CD4-positive, alpha-beta memory T cell (primary cell): ENCODE data around the gene FRMD4A. TPM values are rescaled to one million over a fixed set of nuclear protein-coding genes. Genes with fewer than 3 reads are reported as not detected.

Source experiments
- CTCF ChIA-PET: fragments of 350-600 bp; sonication (Branson Sonifier 250); formaldehyde crosslinking; loops from one replicate; lab custom pipeline; 2021; ENCODE audit warnings: inconsistent platforms; ENCODE audit not compliant: partially characterized antibody; lab: Charles Lee
- POLR2A ChIA-PET: fragments of 350-600 bp; sonication (Branson Sonifier 250); formaldehyde crosslinking; loops from one replicate; lab custom pipeline; 2021; ENCODE audit not compliant: partially characterized antibody; lab: Charles Lee
- DNase-seq, 5 donors: peaks; one replicate each; pipeline versions ENCODE4 v3.0.0 to v3.0.0-alpha.2; 2020 to 2022; ENCODE audit warnings: mixed read lengths in 1 of 5
- H3K27ac ChIP-seq: one replicate; pipeline ENCODE4 v1.7.0; 2013; ENCODE audit warnings: low read depth, low read length
- H3K27me3 ChIP-seq: 2 replicates; pipeline ENCODE4 v1.7.0; 2013; ENCODE audit warnings: mild to moderate bottlenecking, low read length, moderate library complexity; ENCODE audit not compliant: insufficient read depth
- H3K36me3 ChIP-seq: 2 replicates; pipeline ENCODE4 v1.7.0; 2013; ENCODE audit warnings: mild to moderate bottlenecking, low read length, moderate library complexity; ENCODE audit not compliant: insufficient read depth
- H3K4me1 ChIP-seq: 2 replicates; pipeline ENCODE4 v1.7.0; 2013; ENCODE audit warnings: mild to moderate bottlenecking, low read length, moderate library complexity; ENCODE audit not compliant: insufficient read depth
- H3K4me3 ChIP-seq, 2 donors: one replicate each; pipeline ENCODE4 v1.7.0; 2013; ENCODE audit warnings: low read length in 2 of 2, mild to moderate bottlenecking in 1 of 2
- H3K9me3 ChIP-seq, 2 donors: one replicate each; pipeline ENCODE4 v1.7.0; 2013; ENCODE audit warnings: low read length in 2 of 2, control low read depth in 1 of 2; ENCODE audit not compliant: control insufficient read depth in 1 of 2
- H3K27ac Mint-ChIP-seq, 7 donors: one replicate each; pipeline ENCODE4 v1.8.0; 2020 to 2021; ENCODE audit warnings: mixed read lengths in 7 of 7, mild to moderate bottlenecking in 6 of 7, inconsistent platforms in 3 of 7, moderate library complexity in 3 of 7
- H3K27me3 Mint-ChIP-seq, 2 donors: one replicate each; pipeline ENCODE4 v1.8.0; 2020 to 2021; ENCODE audit warnings: mixed read lengths in 2 of 2
- H3K36me3 Mint-ChIP-seq, 2 donors: one replicate each; pipeline ENCODE4 v1.8.0; 2020 to 2021; ENCODE audit warnings: mixed read lengths in 2 of 2, inconsistent platforms in 1 of 2, mild to moderate bottlenecking in 1 of 2
- H3K4me1 Mint-ChIP-seq, 4 donors: one replicate each; pipeline ENCODE4 v1.8.0; 2020 to 2021; ENCODE audit warnings: mixed read lengths in 4 of 4, mild to moderate bottlenecking in 1 of 4
- H3K4me3 Mint-ChIP-seq, 8 donors: one replicate each; pipeline ENCODE4 v1.8.0; 2020 to 2021; ENCODE audit warnings: mixed read lengths in 8 of 8, mild to moderate bottlenecking in 7 of 8, moderate library complexity in 6 of 8, inconsistent platforms in 3 of 8
- H3K9me3 Mint-ChIP-seq, 8 donors: one replicate each; pipeline ENCODE4 v1.8.0; 2020 to 2021; ENCODE audit warnings: mixed read lengths in 8 of 8, mild to moderate bottlenecking in 5 of 8, inconsistent platforms in 3 of 8, moderate library complexity in 1 of 8
- intact Hi-C: fragments of 100-400 bp; cut with micrococcal nuclease; formaldehyde crosslinking; loops from one replicate; pipeline ENCODE4 v1.15.1; 2023
- polyA plus RNA-seq, 2 donors: library from polyadenylated mRNA; unstranded; fragments of 300-500 nt; fragmentation: Illumina TruSeq; gene quantifications; one replicate each; pipeline ENCODE4 v1.2.3, GENCODE V29; 2021
- total RNA-seq, 2 experiments: library from RNA; stranded (reverse); gene quantifications; one replicate each; pipeline ENCODE4 v1.2.3, GENCODE V29; 2021

Gene FRMD4A
- total and polyA plus RNA-seq, 4 experiments from 2014 or later: 0.89 to 2.4 (median 1.9) TPM; not detected in 1

DNA sequence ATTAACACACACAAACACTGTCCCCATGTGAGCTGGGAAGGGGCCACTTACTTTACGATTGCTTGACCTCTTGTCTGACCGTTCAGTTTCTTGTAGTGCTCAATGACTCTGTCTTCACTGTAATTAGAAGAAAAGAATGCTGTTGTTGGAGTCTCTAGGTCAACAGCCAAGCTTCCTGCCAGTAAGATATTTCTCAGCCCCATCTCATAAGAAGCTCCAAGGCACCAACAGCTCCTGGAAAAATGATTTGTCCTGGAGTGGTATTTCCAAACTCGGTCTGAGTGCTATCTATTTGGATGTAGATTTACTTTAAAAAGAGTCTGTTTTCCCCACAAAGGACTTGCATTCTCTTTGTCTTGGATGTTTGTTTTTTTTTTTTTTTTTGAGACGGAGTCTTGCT is 590.3 kb downstream of the FRMD4A start:
- H3K9me3 Mint-ChIP-seq: no peaks in the 10 kb centered on the region
- intact Hi-C loops: no loop called here
- no peak overlapping the region for H3K4me3 Mint-ChIP-seq
- CTCF ChIA-PET: interaction anchor here (0.7 kb wide), 1 partner anchor 647 kb away, joined by 4 read pairs; no protein-coding TSS in a partner anchor
- no peak overlapping the region for H3K27ac ChIP-seq
- no peak for DNase-seq
- H3K4me1 Mint-ChIP-seq: no peaks in the 10 kb centered on the region
- H3K9me3 ChIP-seq: no peaks in the 10 kb centered on the region
- H3K27me3 ChIP-seq: no peaks in the 10 kb centered on the region
- H3K36me3 Mint-ChIP-seq: no peaks in the 10 kb centered on the region
- no peak overlapping the region for H3K4me3 ChIP-seq
- no peaks in the 10 kb centered on the region for H3K4me1 ChIP-seq
- no peaks in the 10 kb centered on the region for H3K36me3 ChIP-seq
- POLR2A ChIA-PET: no interaction called here
- H3K27ac Mint-ChIP-seq: no peak overlapping the region
- H3K27me3 Mint-ChIP-seq: peaks cover 15 to 17% of the 10 kb centered on the region in 2 donors

- H3K27ac Mint-ChIP-seq: no peak overlapping the region
- H3K27me3 ChIP-seq: no peaks in the 10 kb centered on the region
- H3K4me1 Mint-ChIP-seq: no peaks in the 10 kb centered on the region
- H3K27ac ChIP-seq: no peak overlapping the region
- no peaks in the 10 kb centered on the region for H3K36me3 ChIP-seq
- intact Hi-C loops: no loop called here
- ChIA-PET CTCF (no interaction called here), POLR2A (no interaction called here)
- H3K27me3 Mint-ChIP-seq: peaks cover 10 to 14% of the 10 kb centered on the region in 2 donors
- DNase-seq: no peak
- H3K4me3 ChIP-seq: no peak overlapping the region
- H3K4me1 ChIP-seq: no peaks in the 10 kb centered on the region
- no peaks in the 10 kb centered on the region for H3K9me3 ChIP-seq
- no peaks in the 10 kb centered on the region for H3K36me3 Mint-ChIP-seq
- H3K4me3 Mint-ChIP-seq: no peak overlapping the region
- H3K9me3 Mint-ChIP-seq: no peaks in the 10 kb centered on the region
These were observed 591.5 kb downstream of the FRMD4A start for GRCh38 chr10:13739183-13739582.

GRCh38 chr10:13736506-13736905 is 594.2 kb downstream of the FRMD4A start:
- Mint-ChIP-seq H3K27me3 (peaks cover 0 to 5% of the 10 kb centered on the region in 2 donors), H3K27ac (no peak overlapping the region), H3K36me3 (no peaks in the 10 kb centered on the region), H3K4me1 (no peaks in the 10 kb centered on the region), H3K4me3 (no peak overlapping the region), H3K9me3 (no peaks in the 10 kb centered on the region)
- Histone ChIP-seq H3K4me3 (no peak overlapping the region), H3K27me3 (no peaks in the 10 kb centered on the region), H3K9me3 (no peaks in the 10 kb centered on the region), H3K27ac (no peak overlapping the region), H3K36me3 (no peaks in the 10 kb centered on the region), H3K4me1 (no peaks in the 10 kb centered on the region)
- POLR2A ChIA-PET: no interaction called here
- intact Hi-C loops: no loop called here
- DNase-seq: no peak
- CTCF ChIA-PET: no interaction called here

GRCh38 chr10:13734151-13734550 is 596.6 kb downstream of the FRMD4A start:
- intact Hi-C loops: no loop called here

GRCh38 chr10:13733071-13733470 is 597.7 kb downstream of the FRMD4A start:
- peaks cover under 1 to 2% of the 10 kb centered on the region in 2 donors for H3K27me3 Mint-ChIP-seq
- CTCF ChIA-PET: interaction anchor here (1.1 kb wide), 1 partner anchor 10 kb away, joined by 3 read pairs; no protein-coding TSS in a partner anchor
- no peak for DNase-seq

More at GRCh38 chr10:13734151-13734550, 596.6 kb downstream of the FRMD4A start:
- Mint-ChIP-seq H3K9me3 (no peaks in the 10 kb centered on the region), H3K27me3 (peaks cover 1 to 2% of the 10 kb centered on the region in 2 donors), H3K4me1 (peaks cover 0 to 1% (median 0%) of the 10 kb centered on the region in 4 donors), H3K4me3 (no peak overlapping the region), H3K27ac (no peak overlapping the region), H3K36me3 (no peaks in the 10 kb centered on the region)
- no peak overlapping the region for H3K4me3 ChIP-seq
- no peaks in the 10 kb centered on the region for H3K36me3 ChIP-seq
- no peaks in the 10 kb centered on the region for H3K4me1 ChIP-seq
- H3K9me3 ChIP-seq: no peaks in the 10 kb centered on the region
- H3K27me3 ChIP-seq: no peaks in the 10 kb centered on the region
- ChIA-PET POLR2A (no interaction called here), CTCF (no interaction called here)
- no peak for DNase-seq
- no peak overlapping the region for H3K27ac ChIP-seq

GRCh38 chr10:13732465-13732881 is 598.3 kb downstream of the FRMD4A start:
- no peak for DNase-seq
- Mint-ChIP-seq H3K27ac (no peak overlapping the region), H3K4me1 (peaks cover 0 to 1% (median 0%) of the 10 kb centered on the region in 4 donors), H3K4me3 (no peak overlapping the region), H3K36me3 (no peaks in the 10 kb centered on the region), H3K9me3 (no peaks in the 10 kb centered on the region), H3K27me3 (peaks cover 0 to 2% of the 10 kb centered on the region in 2 donors)
- no peaks in the 10 kb centered on the region for H3K4me1 ChIP-seq
- H3K36me3 ChIP-seq: no peaks in the 10 kb centered on the region
- no peak overlapping the region for H3K4me3 ChIP-seq
- ChIA-PET CTCF (interaction anchor here (1.1 kb wide), 1 partner anchor 10 kb away, joined by 3 read pairs; no protein-coding TSS in a partner anchor), POLR2A (no interaction called here)
- intact Hi-C loops: no loop called here
- H3K9me3 ChIP-seq: no peaks in the 10 kb centered on the region
- H3K27ac ChIP-seq: no peak overlapping the region
- no peaks in the 10 kb centered on the region for H3K27me3 ChIP-seq

More at GRCh38 chr10:13733071-13733470, 597.7 kb downstream of the FRMD4A start:
- Mint-ChIP-seq H3K4me3 (no peak overlapping the region), H3K36me3 (no peaks in the 10 kb centered on the region), H3K9me3 (no peaks in the 10 kb centered on the region), H3K4me1 (peaks cover 0 to 1% (median 0%) of the 10 kb centered on the region in 4 donors), H3K27ac (no peak overlapping the region)
- H3K36me3 ChIP-seq: no peaks in the 10 kb centered on the region
- H3K27me3 ChIP-seq: no peaks in the 10 kb centered on the region
- no peak overlapping the region for H3K4me3 ChIP-seq
- H3K9me3 ChIP-seq: no peaks in the 10 kb centered on the region
- POLR2A ChIA-PET: no interaction called here
- H3K27ac ChIP-seq: no peak overlapping the region
- no peaks in the 10 kb centered on the region for H3K4me1 ChIP-seq
- intact Hi-C loops: no loop called here

DNA sequence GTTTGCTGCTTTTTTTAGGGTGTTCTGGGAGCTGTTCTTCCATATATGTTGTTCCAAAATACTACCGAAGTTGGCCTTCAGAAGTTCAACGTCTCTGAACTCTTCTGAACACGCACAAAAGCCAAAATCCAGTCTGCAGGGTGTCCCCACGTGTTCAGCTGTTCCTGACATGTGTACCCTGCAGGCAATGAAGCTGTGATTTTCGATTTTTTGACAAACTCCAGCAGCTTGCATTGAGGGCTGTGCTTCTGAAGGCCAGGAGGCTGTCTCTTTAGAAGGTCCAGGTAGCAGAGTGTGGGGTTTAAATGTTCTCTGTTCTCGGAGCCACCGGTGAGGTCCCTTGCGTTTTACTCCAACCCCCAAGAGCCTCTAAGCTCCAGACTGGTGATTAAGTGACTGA is 598.9 kb downstream of the FRMD4A start:
- Histone ChIP-seq H3K4me3 (no peak overlapping the region), H3K27me3 (no peaks in the 10 kb centered on the region), H3K4me1 (no peaks in the 10 kb centered on the region), H3K9me3 (no peaks in the 10 kb centered on the region), H3K36me3 (no peaks in the 10 kb centered on the region), H3K27ac (no peak overlapping the region)
- no peak for DNase-seq
- Mint-ChIP-seq H3K27ac (no peak overlapping the region), H3K4me1 (peaks cover 0 to 1% (median 0%) of the 10 kb centered on the region in 4 donors), H3K36me3 (no peaks in the 10 kb centered on the region), H3K9me3 (no peaks in the 10 kb centered on the region), H3K27me3 (peaks cover 0 to 2% of the 10 kb centered on the region in 2 donors), H3K4me3 (no peak overlapping the region)
- intact Hi-C loops: no loop called here
- ChIA-PET POLR2A (no interaction called here), CTCF (no interaction called here)
